SU-DHL-6 (cell line): ENCODE measurements around the gene GPR176.

Source experiments
- CTCF ChIP-seq: fragments of 200-600 bp; sonication (generic); IDR thresholded peaks from one replicate; pipeline ENCODE4 v1.5.1; 2017; ENCODE audit warnings: antibody characterized with exemption, mild to moderate bottlenecking, low read length, moderate library complexity; ENCODE audit not compliant: insufficient read depth, poor library complexity, severe bottlenecking
- EZH2phosphoT487 ChIP-seq: fragments of 200-600 bp; sonication (generic), shearing (Covaris generic); conservative IDR thresholded peaks from 2 replicates; pipeline ENCODE4 v1.6.1; 2018; ENCODE audit warnings: mild to moderate bottlenecking, antibody characterized with exemption, low read length, moderate library complexity, mixed read lengths

GRCh38 chr15:39792844-39793335 is 127.2 kb downstream of the GPR176 start:
- TF ChIP-seq CTCF (no peak), EZH2phosphoT487 (no peak)
